OCI-LY3 (cell line): ENCODE data around the gene ZNF79.

Source experiments
- H2AFZ ChIP-seq: fragments of 200-600, 300-600 bp; shearing (Covaris generic); 2 replicates; pipeline ENCODE4 v1.6.0; 2014; ENCODE audit warnings: antibody characterized with exemption, low read depth, low read length
- H3K27ac ChIP-seq: fragments of 200-600, 300-600 bp; sonication (generic); 2 replicates; pipeline ENCODE4 v1.5.1; 2014; ENCODE audit warnings: mild to moderate bottlenecking, low read length, moderate library complexity, mixed read lengths
- H3K27me3 ChIP-seq: fragments of 200-600, 300-600 bp; sonication (generic); 2 replicates; pipeline ENCODE4 v1.6.1; 2014; ENCODE audit warnings: low read depth, low read length, mixed read lengths
- H3K36me3 ChIP-seq: fragments of 200-600, 300-600 bp; sonication (generic); replicated peaks from 2 replicates; pipeline ENCODE3; 2014; ENCODE audit warnings: low read depth, low read length, mixed read lengths
- H3K4me1 ChIP-seq: fragments of 300-600, 200-600 bp; sonication (generic); 2 replicates; pipeline ENCODE4 v1.6.1; 2014; ENCODE audit warnings: low read length, mixed read lengths
- H3K4me2 ChIP-seq: fragments of 200-600, 300-600 bp; sonication (generic); 2 replicates; pipeline ENCODE4 v1.6.1; 2014; ENCODE audit warnings: low read length, mixed read lengths
- H3K4me3 ChIP-seq: fragments of 300-600, 200-600 bp; sonication (generic); 2 replicates; pipeline ENCODE4 v1.5.1; 2014; ENCODE audit warnings: antibody characterized with exemption, mild to moderate bottlenecking, low read length, moderate library complexity
- H3K79me2 ChIP-seq: fragments of 300-600, 200-600 bp; shearing (Covaris generic); 2 replicates; pipeline ENCODE4 v1.6.1; 2014; ENCODE audit warnings: mild to moderate bottlenecking, low read length, mixed read lengths
- H3K9ac ChIP-seq: fragments of 300-600, 200-600 bp; shearing (Covaris generic); 2 replicates; pipeline ENCODE4 v1.6.0; 2014; ENCODE audit warnings: mild to moderate bottlenecking, low read length, moderate library complexity
- H3K9me3 ChIP-seq: fragments of 200-600, 300-600 bp; shearing (Covaris generic); 2 replicates; pipeline ENCODE4 v1.6.1; 2014; ENCODE audit warnings: low read length, mixed read lengths; ENCODE audit not compliant: insufficient read depth
- H4K20me1 ChIP-seq: fragments of 200-600, 300-600 bp; sonication (generic); 2 replicates; pipeline ENCODE4 v1.6.1; 2016; ENCODE audit warnings: low read length, mixed read lengths; ENCODE audit not compliant: insufficient read depth
- CTCF ChIP-seq: fragments of 200-600, 300-600 bp; sonication (generic); IDR thresholded peaks from 2 replicates; pipeline ENCODE4 v1.5.1; 2014; ENCODE audit warnings: antibody characterized with exemption, low read length, low read depth
- EZH2phosphoT487 ChIP-seq: fragments of 200-600 bp; shearing (Covaris generic); IDR thresholded peaks from 2 replicates; pipeline ENCODE4 v1.6.1; 2018; ENCODE audit warnings: antibody characterized with exemption, mixed run types, low read depth

ZNF79 gene

GRCh38 chr9:127488946-127489345 is 64.8 kb downstream of the ZNF79 start:
- Histone ChIP-seq H3K4me3 (no peak overlapping the region), H3K36me3 (peaks cover 12% of the 10 kb centered on the region), H3K9me3 (no peaks in the 10 kb centered on the region), H3K4me1 (no peaks in the 10 kb centered on the region), H3K27me3 (no peaks in the 10 kb centered on the region), H3K9ac (no peak overlapping the region), H2AFZ (no peak overlapping the region), H3K27ac (no peak overlapping the region), H3K79me2 (no peaks in the 10 kb centered on the region), H4K20me1 (no peaks in the 10 kb centered on the region), H3K4me2 (no peak overlapping the region)
- TF ChIP-seq CTCF (no peak), EZH2phosphoT487 (no peak)

GRCh38 chr9:127489471-127490115 is 65.4 kb downstream of the ZNF79 start:
- Histone ChIP-seq H3K9me3 (no peaks in the 10 kb centered on the region), H2AFZ (no peak overlapping the region), H3K4me2 (no peak overlapping the region), H3K9ac (no peak overlapping the region), H3K4me1 (no peaks in the 10 kb centered on the region), H3K79me2 (no peaks in the 10 kb centered on the region), H3K27ac (no peak overlapping the region), H3K36me3 (peaks cover 14% of the 10 kb centered on the region), H4K20me1 (no peaks in the 10 kb centered on the region), H3K4me3 (no peak overlapping the region), H3K27me3 (no peaks in the 10 kb centered on the region)
- TF ChIP-seq EZH2phosphoT487 (no peak), CTCF (no peak)

GRCh38 chr9:127490535-127491230 is 66.5 kb downstream of the ZNF79 start:
- peaks cover 12% of the 10 kb centered on the region for H3K36me3 ChIP-seq
- no peak overlapping the region for H3K4me2 ChIP-seq
- H3K79me2 ChIP-seq, result no peaks in the 10 kb centered on the region
- no peak overlapping the region for H3K4me3 ChIP-seq
- no peak overlapping the region for H3K9ac ChIP-seq
- no peaks in the 10 kb centered on the region for H4K20me1 ChIP-seq
- no peaks in the 10 kb centered on the region for H3K9me3 ChIP-seq
- no peak overlapping the region for H3K27ac ChIP-seq
- no peak overlapping the region for H2AFZ ChIP-seq
- H3K27me3 ChIP-seq, result no peaks in the 10 kb centered on the region
- TF ChIP-seq CTCF, result no peak
- TF ChIP-seq EZH2phosphoT487, result no peak
- H3K4me1 ChIP-seq, result no peaks in the 10 kb centered on the region

GRCh38 chr9:127491516-127491915 is 67.3 kb downstream of the ZNF79 start:
- H3K9me3 ChIP-seq, result no peaks in the 10 kb centered on the region
- H4K20me1 ChIP-seq, result no peaks in the 10 kb centered on the region
- no peak overlapping the region for H3K4me3 ChIP-seq
- no peak overlapping the region for H3K9ac ChIP-seq
- H2AFZ ChIP-seq, result no peak overlapping the region
- no peaks in the 10 kb centered on the region for H3K27me3 ChIP-seq
- no peaks in the 10 kb centered on the region for H3K79me2 ChIP-seq
- H3K27ac ChIP-seq, result no peak overlapping the region
- TF ChIP-seq EZH2phosphoT487 (no peak), CTCF (no peak)
- no peak overlapping the region for H3K4me2 ChIP-seq
- H3K4me1 ChIP-seq, result no peaks in the 10 kb centered on the region
- H3K36me3 ChIP-seq, result peaks cover 10% of the 10 kb centered on the region
